Keratinocyte (primary cell): ENCODE data around the gene IGF2BP2. TPM values are rescaled to one million over a fixed set of nuclear protein-coding genes. Genes with fewer than 3 reads are reported as not detected.

Experiments
- DNase-seq: peaks from one replicate; pipeline ENCODE4 v3.0.0-alpha.2; 2011; ENCODE audit warnings: low read depth, missing footprints, low spot score
- FAIRE-seq: peaks from 2 replicates; lab custom pipeline; 2011; peaks lifted over from hg19 to GRCh38; lab: Jason Lieb, UNC
- H2AFZ ChIP-seq: 2 replicates; pipeline ENCODE4 v1.6.0; 2012; ENCODE audit warnings: low read length, control low read depth, inconsistent platforms; ENCODE audit not compliant: control insufficient read depth
- H3K27ac ChIP-seq: 2 replicates; pipeline ENCODE4 v1.5.1; 2011; ENCODE audit warnings: low read length; ENCODE audit not compliant: control insufficient read depth, insufficient read depth
- H3K27me3 ChIP-seq: 3 replicates; pipeline ENCODE4 v1.6.0; 2011; ENCODE audit warnings: low read length; ENCODE audit not compliant: control insufficient read depth, insufficient read depth; ENCODE audit errors: extremely low read depth
- H3K36me3 ChIP-seq, 2 experiments: 2 replicates in 1 of 2; 3 replicates in 1 of 2; pipeline ENCODE4 v1.5.1; 2011; ENCODE audit warnings: low read length in 2 of 2, mild to moderate bottlenecking in 1 of 2; ENCODE audit not compliant: control insufficient read depth in 2 of 2, insufficient read depth in 2 of 2; ENCODE audit errors: extremely low read depth in 1 of 2
- H3K4me1 ChIP-seq: 3 replicates; pipeline ENCODE4 v1.5.1; 2011; ENCODE audit warnings: low read length; ENCODE audit not compliant: control insufficient read depth, insufficient read depth; ENCODE audit errors: extremely low read depth
- H3K4me2 ChIP-seq: 3 replicates; pipeline ENCODE4 v1.6.0; 2011; ENCODE audit warnings: low read depth, low read length; ENCODE audit not compliant: control insufficient read depth, insufficient read depth; ENCODE audit errors: extremely low read depth
- H3K4me3 ChIP-seq, 3 experiments: fragments of 200-600 bp in 1 of 3; sonication (generic) in 1 of 3; 2 replicates in 2 of 3; 3 replicates in 1 of 3; pipeline ENCODE4 v1.5.1; 2011 to 2016; ENCODE audit warnings: low read length in 3 of 3, mild to moderate bottlenecking in 3 of 3, control low read depth in 2 of 3, inconsistent platforms in 1 of 3, low read depth in 1 of 3, mixed read lengths in 1 of 3, mixed run types in 1 of 3, moderate library complexity in 1 of 3; ENCODE audit not compliant: control insufficient read depth in 2 of 3, insufficient read depth in 2 of 3; ENCODE audit errors: extremely low read depth in 1 of 3
- H3K79me2 ChIP-seq: 2 replicates; pipeline ENCODE4 v1.6.0; 2012; ENCODE audit warnings: low read length; ENCODE audit not compliant: control insufficient read depth, insufficient read depth
- H3K9ac ChIP-seq: 3 replicates; pipeline ENCODE4 v1.6.0; 2011; ENCODE audit warnings: low read length; ENCODE audit not compliant: control insufficient read depth, insufficient read depth; ENCODE audit errors: extremely low read depth
- H3K9me1 ChIP-seq: 3 replicates; pipeline ENCODE4 v1.6.0; 2011; ENCODE audit warnings: low read length; ENCODE audit not compliant: control insufficient read depth, insufficient read depth; ENCODE audit errors: extremely low read depth
- H3K9me3 ChIP-seq: 2 replicates; pipeline ENCODE4 v1.5.1; 2012; ENCODE audit warnings: low read depth, low read length; ENCODE audit not compliant: control insufficient read depth
- H4K20me1 ChIP-seq: 3 replicates; pipeline ENCODE4 v1.6.0; 2011; ENCODE audit warnings: low read length; ENCODE audit not compliant: control insufficient read depth, insufficient read depth; ENCODE audit errors: extremely low read depth
- EZH2 ChIP-seq: IDR thresholded peaks from one replicate; pipeline ENCODE4 v1.6.1; 2012; ENCODE audit warnings: inconsistent platforms, mild to moderate bottlenecking, low read length, moderate library complexity
- dilution Hi-C: fragments of 300-500 bp; cut with MboI; formaldehyde crosslinking; loops from one replicate; pipeline ENCODE4 v1.7.0; 2020; ENCODE audit warnings: low sequenced_read_pairs; ENCODE audit not compliant: extremely low pct_ligation_motif_present
- polyA plus RNA-seq, 5 experiments: library from polyadenylated mRNA; depleted of rRNA in 3 of 5; stranded (reverse) in 3 of 5; stranded (forward) in 1 of 5; unstranded in 1 of 5; fragments of >200 nt; gene quantifications; 1 replicate in 1 of 5; 2 replicates in 3 of 5; 3 replicates in 1 of 5; pipeline versions ENCODE4 v1.2.1 to v1.2.3, GENCODE V29; 2011 to 2012; ENCODE audit warnings: missing spikeins in 2 of 5, low read depth in 1 of 5, low replicate concordance in 1 of 5
- TF ChIP-seq, protein P1 (sequence below), 3 experiments: IDR thresholded peaks in 1 of 3; conservative IDR thresholded peaks in 1 of 3; optimal IDR thresholded peaks in 1 of 3; 2 replicates in 2 of 3; 3 replicates in 1 of 3; pipeline versions ENCODE3 to v1.5.1; 2011; ENCODE audit warnings: low read length in 3 of 3, mild to moderate bottlenecking in 3 of 3, moderate library complexity in 2 of 3, control low read depth in 1 of 3, inconsistent platforms in 1 of 3; ENCODE audit not compliant: insufficient read depth in 2 of 3; ENCODE audit errors: extremely low read depth in 1 of 3

The IGF2BP2 gene
- polyA plus RNA-seq, 1 donor (not counting 4 experiments of a cell fraction or from before 2014, with no cell fraction given), result 21.2 TPM

GRCh38 chr3:185796431-185797107, 28.3 kb downstream of the IGF2BP2 start:
- TF ChIP-seq, protein P1, sequence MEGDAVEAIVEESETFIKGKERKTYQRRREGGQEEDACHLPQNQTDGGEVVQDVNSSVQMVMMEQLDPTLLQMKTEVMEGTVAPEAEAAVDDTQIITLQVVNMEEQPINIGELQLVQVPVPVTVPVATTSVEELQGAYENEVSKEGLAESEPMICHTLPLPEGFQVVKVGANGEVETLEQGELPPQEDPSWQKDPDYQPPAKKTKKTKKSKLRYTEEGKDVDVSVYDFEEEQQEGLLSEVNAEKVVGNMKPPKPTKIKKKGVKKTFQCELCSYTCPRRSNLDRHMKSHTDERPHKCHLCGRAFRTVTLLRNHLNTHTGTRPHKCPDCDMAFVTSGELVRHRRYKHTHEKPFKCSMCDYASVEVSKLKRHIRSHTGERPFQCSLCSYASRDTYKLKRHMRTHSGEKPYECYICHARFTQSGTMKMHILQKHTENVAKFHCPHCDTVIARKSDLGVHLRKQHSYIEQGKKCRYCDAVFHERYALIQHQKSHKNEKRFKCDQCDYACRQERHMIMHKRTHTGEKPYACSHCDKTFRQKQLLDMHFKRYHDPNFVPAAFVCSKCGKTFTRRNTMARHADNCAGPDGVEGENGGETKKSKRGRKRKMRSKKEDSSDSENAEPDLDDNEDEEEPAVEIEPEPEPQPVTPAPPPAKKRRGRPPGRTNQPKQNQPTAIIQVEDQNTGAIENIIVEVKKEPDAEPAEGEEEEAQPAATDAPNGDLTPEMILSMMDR (optimal IDR thresholded peaks at IDR 0.05 in 1 of 3, IDR thresholded peaks at IDR 0.05 in 1 of 3, conservative IDR thresholded peaks at IDR 0.05 in 1 of 3; ENCODE audit: extremely low read depth in 1 of 3, insufficient read depth in 2 of 3, low read length in 3 of 3), result no peak
- TF ChIP-seq EZH2, result no peak
- no peak overlapping the region for H2AFZ ChIP-seq
- peak overlapping the region; percentile 95 for H3K27ac ChIP-seq
- peaks cover 38% of the 10 kb centered on the region for H3K4me1 ChIP-seq
- peak overlapping the region in 2 of 3 experiments; percentile 4 to 25 for H3K4me3 ChIP-seq
- H4K20me1 ChIP-seq, result peaks cover 33% of the 10 kb centered on the region
- peak; percentile 85 for DNase-seq
- H3K79me2 ChIP-seq, result peaks cover 94% of the 10 kb centered on the region
- H3K4me2 ChIP-seq, result peak overlapping the region; percentile 71
- H3K27me3 ChIP-seq, result no peaks in the 10 kb centered on the region
- dilution Hi-C loops, result no loop called here
- H3K36me3 ChIP-seq, result peaks cover 0 to 2% of the 10 kb centered on the region in 2 experiments
- H3K9me1 ChIP-seq, result peaks cover 8% of the 10 kb centered on the region
- H3K9me3 ChIP-seq, result no peaks in the 10 kb centered on the region
- H3K9ac ChIP-seq, result peak overlapping the region; percentile 74
- FAIRE-seq, result peak; percentile 80

GRCh38 chr3:185793381-185793780, 31.5 kb downstream of the IGF2BP2 start:
- Histone ChIP-seq H3K79me2 (peaks cover 97% of the 10 kb centered on the region), H3K4me2 (no peak overlapping the region), H3K36me3 (peaks cover 2 to 3% of the 10 kb centered on the region in 2 experiments), H4K20me1 (peaks cover 38% of the 10 kb centered on the region), H2AFZ (no peak overlapping the region), H3K4me1 (peaks cover 36% of the 10 kb centered on the region), H3K9ac (no peak overlapping the region), H3K9me3 (no peaks in the 10 kb centered on the region), H3K9me1 (peaks cover 9% of the 10 kb centered on the region), H3K4me3 (no peak overlapping the region), H3K27me3 (no peaks in the 10 kb centered on the region), H3K27ac (no peak overlapping the region)
- TF ChIP-seq EZH2, result no peak
- TF ChIP-seq, protein P1 (optimal IDR thresholded peaks at IDR 0.05 in 1 of 3, IDR thresholded peaks at IDR 0.05 in 1 of 3, conservative IDR thresholded peaks at IDR 0.05 in 1 of 3; ENCODE audit: extremely low read depth in 1 of 3, insufficient read depth in 2 of 3, low read length in 3 of 3), result no peak
- no peak for DNase-seq
- FAIRE-seq, result no peak
- dilution Hi-C loops, result no loop called here
